ENCODE measurements around the gene PRR5L. TPM values are rescaled to one million over a fixed set of nuclear protein-coding genes. Genes with fewer than 3 reads are reported as not detected.

PRR5L gene
- total and polyA plus RNA-seq, 7 donors: 3.3 to 105 (median 11.9) TPM

DNA sequence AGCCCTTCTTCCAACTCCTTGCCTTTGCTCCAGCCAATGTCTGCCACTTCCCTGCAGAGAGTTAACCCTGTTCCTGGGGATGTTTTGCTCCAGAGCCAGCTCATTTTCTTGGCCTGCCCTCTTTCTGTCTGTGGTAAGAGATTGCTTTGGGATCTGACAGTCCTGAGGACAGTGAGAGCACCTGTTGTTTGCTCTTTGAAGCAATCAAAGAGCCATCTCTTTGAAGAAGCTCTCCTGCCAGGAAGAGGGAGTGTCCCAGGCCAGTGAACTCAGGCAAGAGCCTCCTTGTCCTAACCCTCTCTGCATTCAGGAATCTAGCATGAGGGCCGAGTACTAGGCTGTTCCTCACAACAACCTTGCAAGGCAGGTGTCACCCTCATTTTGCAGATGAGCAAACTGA, 171.8 kb downstream of the PRR5L start:
- DNase-seq: no peak
- H3K9me3 ChIP-seq: no peaks in the 10 kb centered on the region
- intact Hi-C loops (cut with DNase I): no loop called here
- no peaks in the 10 kb centered on the region for H3K4me1 ChIP-seq
- H3K36me3 ChIP-seq: no peaks in the 10 kb centered on the region
- no peak overlapping the region for H3K27ac ChIP-seq
- H3K27me3 ChIP-seq: no peaks in the 10 kb centered on the region
- TF ChIP-seq, protein P1, sequence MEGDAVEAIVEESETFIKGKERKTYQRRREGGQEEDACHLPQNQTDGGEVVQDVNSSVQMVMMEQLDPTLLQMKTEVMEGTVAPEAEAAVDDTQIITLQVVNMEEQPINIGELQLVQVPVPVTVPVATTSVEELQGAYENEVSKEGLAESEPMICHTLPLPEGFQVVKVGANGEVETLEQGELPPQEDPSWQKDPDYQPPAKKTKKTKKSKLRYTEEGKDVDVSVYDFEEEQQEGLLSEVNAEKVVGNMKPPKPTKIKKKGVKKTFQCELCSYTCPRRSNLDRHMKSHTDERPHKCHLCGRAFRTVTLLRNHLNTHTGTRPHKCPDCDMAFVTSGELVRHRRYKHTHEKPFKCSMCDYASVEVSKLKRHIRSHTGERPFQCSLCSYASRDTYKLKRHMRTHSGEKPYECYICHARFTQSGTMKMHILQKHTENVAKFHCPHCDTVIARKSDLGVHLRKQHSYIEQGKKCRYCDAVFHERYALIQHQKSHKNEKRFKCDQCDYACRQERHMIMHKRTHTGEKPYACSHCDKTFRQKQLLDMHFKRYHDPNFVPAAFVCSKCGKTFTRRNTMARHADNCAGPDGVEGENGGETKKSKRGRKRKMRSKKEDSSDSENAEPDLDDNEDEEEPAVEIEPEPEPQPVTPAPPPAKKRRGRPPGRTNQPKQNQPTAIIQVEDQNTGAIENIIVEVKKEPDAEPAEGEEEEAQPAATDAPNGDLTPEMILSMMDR (IDR thresholded peaks at IDR 0.05): no peak
- TF ChIP-seq EP300 (IDR thresholded peaks at IDR 0.05) (no peak), POLR2AphosphoS5 (IDR thresholded peaks at IDR 0.05) (no peak), POLR2A (IDR thresholded peaks at IDR 0.05) (no peak)
- 54 to 70% methylated on average over 1 of the region's 1 CpG for WGBS, 2 donors
- H3K4me3 ChIP-seq: no peak overlapping the region

DNA sequence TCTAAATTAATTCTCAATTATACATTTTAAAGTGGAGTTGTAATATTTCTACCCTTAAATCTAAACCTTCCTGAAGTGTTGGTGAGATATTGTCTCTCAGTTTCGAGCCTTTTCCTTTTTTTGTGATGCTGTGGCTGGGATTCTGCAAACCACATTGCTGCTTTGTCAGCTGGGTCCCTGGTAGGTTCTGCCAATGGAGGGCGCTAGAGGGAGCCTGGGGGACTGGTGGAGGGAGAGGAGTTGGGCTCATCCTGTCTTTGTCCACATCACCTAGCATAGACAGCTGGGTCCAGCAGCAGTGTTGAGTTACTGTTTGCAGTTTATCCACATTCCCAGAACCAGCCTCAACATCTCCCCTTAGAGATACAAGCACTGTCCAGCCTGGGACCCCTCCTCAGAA, 173.0 kb downstream of the PRR5L start:
- no peak overlapping the region for H3K4me3 ChIP-seq
- H3K27ac ChIP-seq: no peak overlapping the region
- TF ChIP-seq POLR2A (IDR thresholded peaks at IDR 0.05) (no peak), POLR2AphosphoS5 (IDR thresholded peaks at IDR 0.05) (no peak), EP300 (IDR thresholded peaks at IDR 0.05) (no peak)
- TF ChIP-seq, protein P1 (IDR thresholded peaks at IDR 0.05): no peak
- no peaks in the 10 kb centered on the region for H3K9me3 ChIP-seq
- no peaks in the 10 kb centered on the region for H3K4me1 ChIP-seq
- WGBS, 2 donors: 55 to 66% methylated on average over 2 of the region's 2 CpGs
- H3K36me3 ChIP-seq: no peaks in the 10 kb centered on the region
- no peak for DNase-seq
- intact Hi-C loops (cut with DNase I): no loop called here
- no peaks in the 10 kb centered on the region for H3K27me3 ChIP-seq

DNA sequence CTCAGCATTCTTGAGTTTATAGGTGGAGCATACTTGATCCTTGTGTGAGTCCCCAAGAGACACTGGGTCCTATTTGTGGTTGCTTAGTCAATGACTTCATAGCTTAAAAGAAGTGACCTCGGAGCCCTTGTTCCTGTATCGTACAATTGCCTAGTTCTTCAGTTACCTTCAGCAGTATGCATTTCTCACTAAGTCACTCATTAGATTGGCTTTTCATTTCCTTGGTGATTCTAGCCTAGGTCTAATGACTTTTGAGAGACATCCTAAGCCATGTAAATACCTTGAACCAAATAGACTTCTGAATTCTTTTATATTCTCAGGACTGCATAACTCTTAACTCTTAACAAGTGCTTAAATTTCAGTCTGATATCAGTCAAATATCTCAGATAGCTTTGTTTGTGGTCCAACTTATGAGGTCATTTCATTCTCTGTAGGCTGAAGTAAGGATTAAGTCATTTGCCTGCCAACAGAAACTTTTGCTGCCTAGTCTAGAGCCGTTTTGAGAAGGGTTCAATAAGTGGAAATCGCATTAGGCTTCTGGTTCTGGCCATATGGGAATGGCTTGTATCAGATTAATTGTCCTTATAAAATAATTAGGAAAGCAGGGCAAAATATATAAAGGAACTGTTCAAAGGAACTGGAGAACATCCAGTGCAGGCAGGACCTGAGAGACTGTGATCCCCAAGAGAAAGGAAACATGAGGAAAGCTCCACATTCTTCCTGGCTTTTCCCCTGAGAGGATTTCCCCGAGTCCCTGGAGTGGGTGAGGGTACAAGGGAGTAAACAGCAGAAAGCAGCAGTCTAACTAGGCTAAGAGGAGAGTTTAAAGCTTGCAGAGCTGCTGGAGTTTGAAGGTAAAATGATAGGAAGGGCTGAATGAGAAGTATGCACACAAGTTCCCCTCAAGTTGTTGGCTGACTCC, 174.1 kb downstream of the PRR5L start:
- no peak for DNase-seq
- intact Hi-C loops (cut with DNase I): no loop called here
- H3K27ac ChIP-seq: no peak overlapping the region
- H3K4me3 ChIP-seq: no peak overlapping the region
- no peaks in the 10 kb centered on the region for H3K4me1 ChIP-seq
- TF ChIP-seq, protein P1 (IDR thresholded peaks at IDR 0.05): no peak
- TF ChIP-seq POLR2A (IDR thresholded peaks at IDR 0.05) (no peak), POLR2AphosphoS5 (IDR thresholded peaks at IDR 0.05) (no peak)
- H3K27me3 ChIP-seq: no peaks in the 10 kb centered on the region
- no peaks in the 10 kb centered on the region for H3K36me3 ChIP-seq
- H3K9me3 ChIP-seq: no peaks in the 10 kb centered on the region
- 66 to 79% methylated on average over 5 of the region's 5 CpGs for WGBS, 2 donors

DNA sequence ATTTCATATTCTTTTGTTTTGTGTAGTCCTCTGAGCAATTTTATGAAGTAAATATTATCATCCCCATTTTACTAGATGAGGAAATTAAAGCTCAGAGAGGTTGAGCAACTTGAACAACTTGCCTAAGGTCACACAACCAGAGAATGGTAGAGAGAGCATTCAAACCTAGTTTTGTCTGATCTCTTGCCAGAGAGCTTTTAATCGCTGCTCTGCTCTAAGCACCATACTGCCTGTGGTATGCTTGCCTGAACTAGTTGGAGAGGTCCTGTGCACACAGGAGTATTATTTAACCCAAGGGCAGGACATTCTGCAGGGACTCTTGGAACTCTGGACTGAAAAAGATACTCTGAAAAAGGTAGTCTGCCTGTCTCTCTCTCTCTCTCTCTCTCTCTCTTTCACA, 175.5 kb downstream of the PRR5L start:
- no peaks in the 10 kb centered on the region for H3K27me3 ChIP-seq
- H3K27ac ChIP-seq: no peak overlapping the region
- 81 to 93% methylated on average over 1 of the region's 1 CpG for WGBS, 2 donors
- no peaks in the 10 kb centered on the region for H3K36me3 ChIP-seq
- TF ChIP-seq, protein P1 (IDR thresholded peaks at IDR 0.05): no peak
- TF ChIP-seq POLR2AphosphoS5 (IDR thresholded peaks at IDR 0.05) (no peak), EP300 (IDR thresholded peaks at IDR 0.05) (no peak), POLR2A (IDR thresholded peaks at IDR 0.05) (no peak)
- H3K4me1 ChIP-seq: no peaks in the 10 kb centered on the region
- H3K4me3 ChIP-seq: no peak overlapping the region
- no peak for DNase-seq
- intact Hi-C loops (cut with DNase I): no loop called here
- no peaks in the 10 kb centered on the region for H3K9me3 ChIP-seq

Data from sigmoid colon (tissue), 7 donors.